A549 treated with DMSO at 1 μM for 4 hours (cell line): ENCODE measurements around the gene C18orf54. TPM values are rescaled to one million over a fixed set of nuclear protein-coding genes. Genes with fewer than 3 reads are reported as not detected.

Experiments used
- total RNA-seq: library from RNA; stranded (reverse); fragments of 200-300 nt; extraction: Qiagen RNA extraction; gene quantifications from 5 replicates; pipeline ENCODE4 v1.2.3, GENCODE V29; 2022; ENCODE audit warnings: low read depth

C18orf54 gene
- total RNA-seq = 2.1 to 3.5 TPM (median 2.8 TPM) in 5 replicates

DNA sequence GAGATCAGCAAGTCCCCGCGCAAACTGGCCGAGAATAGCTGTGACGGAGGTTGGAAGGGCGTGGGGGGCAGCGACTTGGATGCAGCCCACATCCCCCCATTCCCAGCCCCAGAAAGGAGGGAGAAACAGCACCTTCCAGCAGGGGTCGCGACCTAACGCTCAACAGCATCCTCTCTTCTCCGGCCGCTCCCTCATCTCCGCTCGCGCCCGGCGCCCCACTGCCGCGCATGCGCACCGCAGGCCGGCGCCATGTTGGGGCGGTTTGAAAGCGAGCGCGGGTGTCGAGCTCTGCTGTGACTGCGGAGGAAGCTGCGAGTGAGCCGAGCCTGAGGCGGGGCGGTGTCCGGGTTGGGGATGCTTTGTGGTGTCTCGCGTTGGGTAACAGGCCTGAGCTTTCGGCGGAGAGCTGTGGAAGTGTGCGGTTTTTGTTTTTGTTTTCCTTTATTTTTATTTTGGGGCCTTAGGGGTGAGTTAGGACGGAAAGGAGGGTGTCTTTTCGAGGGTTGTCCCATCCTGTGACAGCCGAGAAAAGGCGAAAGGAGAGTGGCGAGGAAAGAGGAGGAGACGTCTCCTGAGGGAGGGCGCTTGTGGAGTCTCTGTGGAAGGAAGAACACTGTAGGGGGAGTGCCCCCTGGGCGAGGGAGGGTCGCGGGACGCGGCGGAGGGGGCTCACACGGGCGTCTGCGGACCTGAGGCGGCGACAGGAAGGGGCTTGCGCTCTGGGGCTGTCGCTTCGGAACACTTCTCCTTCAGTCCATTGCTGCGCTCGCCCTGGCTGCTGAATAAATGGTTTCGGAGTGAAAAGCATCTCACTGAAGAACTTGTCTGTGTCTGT, at the start of gene C18orf54, which contains the start of gene STARD6:
TSS of gene C18orf54 (plus strand) at position 247 of the 835 bp plus-strand sequence. CDS start 2,667 bp downstream, outside the sequence.
TSS of gene STARD6 (minus strand) at position 199 of the 835 bp plus-strand sequence. CDS start 3,285 bp downstream, outside the sequence.

Other genes with a start within 250 kb of the C18orf54 start
- gene MBD2, start 133.2 kb upstream of the C18orf54 start, total RNA-seq = 30.9 to 59.4 TPM (median 51.2 TPM) in 5 replicates
- gene POLI, start 88.4 kb upstream of the C18orf54 start, total RNA-seq = 5.6 to 9.3 TPM (median 7.7 TPM) in 5 replicates
- gene STARD6, start within 50 bp of the C18orf54 start, total RNA-seq = not detected in 5 replicates
- gene DYNAP, start 233.3 kb downstream of the C18orf54 start, total RNA-seq = not detected in 5 replicates